Stimulated activated CD4-positive, alpha-beta T cell treated with anti-CD3 and anti-CD28 coated beads, TNF-alpha, amount 100 ng/mL, for 4 hours (primary cell): ENCODE results near the gene BCKDHB.
"Not testable (repeated sequence)": the region's sequence is repeated elsewhere in the genome, so short reads cannot be mapped to it uniquely, and the experiment has no call there.

Source experiments
- DNase-seq, 3 experiments: peaks; one replicate each; pipeline ENCODE4 v3.0.0-alpha.2; 2020; ENCODE audit warnings: low read depth in 3 of 3

BCKDHB gene

DNA sequence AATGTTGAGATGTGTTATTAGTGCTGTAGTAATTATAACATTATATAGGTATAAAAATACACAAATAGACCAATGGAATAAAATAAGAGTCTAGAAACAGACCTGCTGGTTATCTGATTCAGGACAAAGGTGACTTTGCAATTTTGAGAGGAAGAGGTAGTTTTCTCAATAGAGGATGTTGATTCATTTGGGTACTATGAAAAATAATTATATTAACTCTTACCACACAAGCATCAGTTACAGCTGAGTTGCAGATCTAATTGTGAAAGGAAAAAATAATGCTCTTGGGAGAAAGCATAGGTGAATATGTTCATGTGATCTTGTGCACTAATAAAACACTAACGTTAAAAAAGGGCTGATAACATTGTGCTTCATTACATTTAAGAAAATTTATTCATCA is 103.0 kb downstream of the BCKDHB start:
- DNase-seq: no peak

GRCh38 chr6:80210618-80211017 is 104.1 kb downstream of the BCKDHB start:
- DNase-seq: no peak

DNA sequence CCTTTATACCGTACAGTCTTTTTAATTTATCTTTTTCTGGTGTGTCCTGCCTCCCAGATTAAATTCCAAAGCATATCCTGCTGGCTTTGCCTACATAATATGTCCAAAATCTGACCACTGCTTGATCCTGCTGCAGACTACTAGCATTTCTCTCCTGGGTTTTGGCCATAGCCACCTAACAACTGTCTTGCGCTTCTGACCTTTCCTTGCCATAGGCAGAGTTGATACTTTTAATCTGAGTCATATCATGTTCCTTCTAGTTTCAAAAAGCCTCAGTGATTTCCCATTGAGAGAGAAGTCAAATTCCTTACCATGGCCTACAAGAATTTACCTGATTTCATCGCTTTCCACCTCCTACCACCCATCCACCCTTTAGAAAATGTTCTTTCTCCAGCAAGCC is 104.8 kb downstream of the BCKDHB start:
- no peak for DNase-seq

DNA sequence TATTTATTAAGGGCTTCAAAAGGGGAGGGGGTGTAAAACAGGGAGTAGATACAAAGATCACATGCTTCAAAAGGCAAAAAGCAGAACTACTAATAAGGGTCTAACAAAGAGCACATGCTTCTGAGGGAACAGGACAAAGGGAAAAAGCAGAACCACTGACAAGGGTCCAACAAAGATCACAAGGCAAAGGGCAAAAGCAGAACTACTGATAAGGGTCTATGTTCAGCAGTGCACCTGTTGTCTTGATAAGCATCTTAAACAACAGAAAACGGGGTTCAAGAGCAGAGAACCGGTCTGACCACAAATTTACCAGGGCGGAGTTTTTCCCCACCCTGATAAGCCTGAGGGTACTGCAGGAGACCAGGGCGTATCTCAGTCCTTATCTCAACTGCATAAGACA is 105.4 kb downstream of the BCKDHB start:
- DNase-seq: not testable (repeated sequence)

DNA sequence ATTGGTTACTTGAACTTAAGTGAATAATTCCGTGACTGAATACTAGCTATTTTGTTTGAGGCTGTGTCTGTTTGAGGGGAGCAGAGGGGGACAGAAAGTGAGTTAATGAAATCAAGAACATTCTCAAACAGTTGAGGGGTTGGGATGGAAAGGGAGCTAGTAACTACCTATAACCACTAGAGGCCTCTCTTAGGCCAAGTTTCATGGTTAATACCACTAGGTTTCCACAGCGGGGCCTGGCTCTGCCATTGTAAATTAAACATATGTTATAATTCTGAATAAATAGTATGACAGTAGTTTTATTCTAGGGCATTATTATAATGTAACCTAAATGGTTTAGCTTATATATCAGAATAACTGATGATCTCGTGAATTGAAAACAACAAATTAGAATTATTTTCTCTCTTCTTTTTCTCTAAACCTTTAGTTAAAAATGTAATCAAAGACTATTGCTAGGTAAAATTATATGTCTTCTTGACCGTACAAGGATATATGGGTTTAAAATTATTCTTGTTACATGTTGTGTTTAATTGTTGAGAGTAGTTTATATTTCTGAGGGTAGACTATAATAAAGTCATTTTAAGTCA is 108.1 kb downstream of the BCKDHB start:
- DNase-seq: no peak

DNA sequence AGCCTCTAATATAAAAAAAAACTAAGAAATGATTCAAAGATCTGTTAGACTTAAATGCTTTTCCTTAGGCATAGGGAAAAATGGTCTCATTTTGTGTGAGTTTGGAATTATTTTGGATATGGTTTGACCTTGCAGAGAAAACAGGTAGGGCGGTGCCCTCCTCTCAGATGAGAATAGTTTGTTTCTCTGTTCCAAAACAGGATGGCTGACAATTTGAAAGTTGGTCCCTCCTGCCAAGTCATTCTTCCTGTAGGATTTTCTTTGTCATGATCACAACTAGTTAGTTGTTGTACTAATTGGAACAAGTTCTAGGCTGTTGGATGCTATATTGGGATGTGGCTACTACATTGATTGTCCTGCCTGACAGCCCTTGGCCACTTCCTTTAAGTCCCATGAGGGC is 108.6 kb downstream of the BCKDHB start:
- DNase-seq: no peak

DNA sequence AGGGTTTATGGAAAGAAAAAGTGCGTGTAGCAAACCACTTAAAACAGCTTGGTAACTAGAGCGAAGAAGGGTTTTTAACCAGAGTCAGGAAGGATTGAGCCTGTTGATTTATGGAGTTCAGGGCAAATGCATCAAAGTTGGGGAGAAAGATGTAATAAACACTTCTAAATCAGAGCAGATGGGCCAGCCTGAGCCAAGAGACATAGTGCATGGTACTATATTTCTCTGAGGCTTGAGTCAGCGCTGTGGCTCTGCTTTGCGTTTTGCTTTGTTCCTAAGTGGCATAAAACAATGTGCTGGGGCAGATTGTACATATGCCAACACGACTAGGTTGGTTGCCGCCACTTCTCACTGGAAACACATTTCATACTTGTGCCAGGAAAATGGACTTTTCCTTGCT is 111.3 kb downstream of the BCKDHB start:
- no peak for DNase-seq

DNA sequence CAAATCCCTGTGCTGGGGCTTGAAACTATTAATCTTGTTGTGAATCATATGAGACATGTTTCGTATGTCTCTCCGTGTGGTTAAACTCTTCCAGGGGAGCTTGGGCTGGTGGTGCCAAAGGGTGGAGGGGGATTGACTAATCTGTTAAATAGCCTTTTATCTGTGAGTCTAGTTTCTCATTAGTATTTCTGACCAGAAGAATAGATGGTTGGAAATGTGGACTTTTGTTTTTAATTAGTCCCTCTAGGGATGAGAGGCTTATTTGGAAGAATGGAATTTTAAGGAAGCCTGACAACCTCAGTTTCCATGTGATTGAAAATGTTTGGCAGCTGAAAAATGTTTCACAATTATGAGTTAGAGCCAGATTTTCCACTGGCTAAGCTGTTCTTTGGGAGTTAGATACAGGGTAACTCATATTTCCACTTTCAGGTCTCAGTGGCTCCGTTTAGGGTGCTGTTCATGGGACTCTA is 117.3 kb downstream of the BCKDHB start:
- DNase-seq: no peak

DNA sequence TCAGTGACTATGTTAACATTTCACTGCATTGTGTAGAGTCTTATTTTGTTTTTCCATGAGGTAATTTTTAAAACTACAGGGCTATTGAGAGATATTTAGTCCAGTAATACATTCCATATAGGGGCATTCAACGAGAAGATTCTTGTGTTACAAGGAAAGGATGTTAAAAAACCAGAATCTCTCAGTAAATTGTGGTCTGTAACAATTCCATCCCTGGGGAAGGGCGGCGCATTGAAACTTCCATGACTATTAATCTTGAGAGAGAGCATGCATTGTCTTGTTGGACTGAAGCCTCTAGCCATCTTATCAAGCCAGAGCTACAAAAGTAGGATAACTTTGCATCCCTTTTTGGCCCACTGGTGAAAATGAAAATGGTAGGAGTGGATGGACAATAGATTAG is 119.7 kb downstream of the BCKDHB start:
- no peak for DNase-seq

GRCh38 chr6:80226699-80227098 is 120.2 kb downstream of the BCKDHB start:
- DNase-seq: no peak

DNA sequence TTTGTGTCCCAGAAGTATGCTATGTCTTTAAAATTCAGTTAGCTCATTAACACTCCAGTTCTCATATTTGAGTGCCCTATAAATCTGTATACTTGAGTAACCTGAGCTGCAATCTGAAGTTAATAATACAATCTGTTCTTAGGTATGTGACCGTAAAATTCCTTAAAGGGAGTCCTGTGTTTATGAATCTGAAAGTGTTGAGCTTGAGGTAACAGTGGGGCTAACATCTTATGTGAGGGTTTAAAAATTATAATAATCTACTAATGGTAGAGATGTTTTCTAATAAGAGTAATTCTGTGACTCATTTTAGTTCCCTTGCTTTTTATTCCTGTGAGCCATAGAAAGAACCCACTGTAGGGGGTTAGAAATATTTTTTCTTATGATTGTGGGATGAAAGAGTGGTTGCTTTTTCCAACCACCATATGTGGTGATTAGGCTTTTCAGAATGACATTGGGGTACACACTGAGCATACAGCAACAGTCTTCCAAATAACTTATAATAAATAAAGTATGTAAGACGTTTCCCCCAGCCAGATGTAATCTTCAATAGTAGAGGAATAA is 121.2 kb downstream of the BCKDHB start:
- no peak for DNase-seq

GRCh38 chr6:80233262-80233661 is 126.8 kb downstream of the BCKDHB start:
- DNase-seq: no peak

GRCh38 chr6:80233958-80234357 is 127.5 kb downstream of the BCKDHB start:
- DNase-seq: no peak

DNA sequence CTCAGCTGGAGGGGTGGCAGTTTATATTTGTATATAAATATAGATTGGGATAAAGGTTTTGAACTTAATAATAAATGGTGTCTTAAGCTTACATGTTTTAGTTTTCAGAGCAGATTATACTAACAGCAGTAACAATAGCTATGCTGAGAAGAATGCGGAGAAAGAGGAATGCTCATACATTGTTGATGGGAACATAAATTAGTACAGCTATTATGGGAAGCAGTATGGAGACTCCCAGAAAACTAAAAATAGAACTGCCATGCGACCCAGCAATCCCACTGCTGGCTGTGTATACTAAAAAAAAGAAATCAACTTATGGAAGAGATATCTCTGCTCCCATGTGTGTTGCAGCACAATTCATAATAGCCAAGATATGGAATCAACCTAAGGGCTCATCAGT is 127.9 kb downstream of the BCKDHB start:
- DNase-seq: no peak

GRCh38 chr6:80234908-80235307 is 128.4 kb downstream of the BCKDHB start:
- DNase-seq: no peak

DNA sequence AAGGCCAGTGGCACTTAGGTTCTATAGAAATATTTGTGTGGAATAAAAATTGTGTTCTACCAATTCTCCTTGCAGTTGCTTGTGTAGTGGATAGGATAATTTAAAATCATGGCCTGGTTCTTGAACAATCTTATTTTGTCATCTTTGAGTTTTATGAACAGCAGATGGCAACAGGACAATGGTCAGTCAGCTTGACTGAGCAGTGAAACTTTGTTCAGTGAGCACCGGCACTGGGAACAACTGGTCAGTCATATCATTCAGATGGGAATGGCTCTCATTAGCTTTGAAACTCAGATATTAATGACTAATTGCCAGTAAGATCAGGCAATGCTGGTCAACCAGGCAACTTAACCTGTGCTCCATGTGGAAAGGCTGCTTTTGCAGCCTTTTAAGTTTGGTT is 129.2 kb downstream of the BCKDHB start:
- no peak for DNase-seq

- DNase-seq: not testable (repeated sequence)
Observed at GRCh38 chr6:80238754-80239153, 132.3 kb downstream of the BCKDHB start.

GRCh38 chr6:80245043-80245442 is 138.6 kb downstream of the BCKDHB start:
- no peak for DNase-seq

DNA sequence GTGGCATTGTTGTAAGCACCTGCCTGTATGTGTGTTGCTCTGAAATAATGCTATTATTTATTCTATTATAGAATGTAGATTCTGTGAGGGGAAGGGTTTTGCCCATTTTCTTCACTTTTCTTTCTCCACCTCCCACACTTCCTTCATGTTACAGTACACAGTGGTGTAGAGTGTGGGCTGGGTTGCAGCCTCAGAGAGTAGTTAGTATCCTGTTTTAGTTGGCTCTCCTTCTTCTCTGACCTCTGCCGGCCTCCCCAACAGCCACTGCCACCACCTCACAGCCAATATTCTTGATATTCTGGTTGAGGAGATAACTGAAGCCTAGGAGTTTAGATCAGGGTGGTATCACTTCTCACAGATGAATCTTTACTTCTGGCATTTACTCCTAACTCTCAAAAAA is 143.4 kb downstream of the BCKDHB start:
- no peak for DNase-seq

- no peak for DNase-seq
Observed at GRCh38 chr6:80250391-80250997, 144.0 kb downstream of the BCKDHB start.

DNA sequence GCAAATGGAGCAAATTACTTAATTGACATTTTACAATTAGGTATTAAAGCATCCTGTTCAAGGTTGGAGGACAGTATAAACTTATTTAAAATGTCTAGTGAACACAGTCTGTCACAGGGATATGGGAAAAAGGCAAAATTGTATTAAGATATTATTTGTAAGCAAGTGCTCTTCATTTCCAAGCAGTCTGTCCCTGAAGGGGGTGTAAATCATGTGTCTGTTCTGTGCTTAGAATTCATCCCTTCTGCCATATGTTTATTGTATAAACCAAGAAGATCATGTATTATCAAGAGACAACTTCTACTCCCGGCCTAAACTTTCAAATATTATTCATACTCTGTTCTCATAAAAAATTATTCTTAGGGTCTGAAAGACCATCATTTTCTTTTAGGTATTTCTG is 144.8 kb downstream of the BCKDHB start:
- DNase-seq: no peak

DNA sequence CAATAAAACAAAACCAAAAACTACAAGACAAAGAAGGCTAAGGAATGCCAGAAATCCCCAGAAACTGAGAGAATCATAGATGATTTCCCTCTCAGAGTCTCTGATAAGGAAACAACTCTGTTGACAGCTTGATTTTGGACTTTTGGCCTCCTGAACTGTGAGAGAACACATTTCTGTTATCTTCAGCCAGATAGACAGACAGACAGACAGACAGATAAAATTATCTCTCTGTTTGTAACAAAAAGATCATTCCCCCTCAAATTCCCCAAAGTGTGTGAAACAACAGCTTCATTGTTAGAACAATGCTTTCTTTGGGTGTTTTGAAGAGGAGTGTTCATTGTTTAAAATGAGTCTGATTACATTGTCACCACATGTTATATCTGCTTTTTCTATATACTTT is 148.2 kb downstream of the BCKDHB start:
- DNase-seq: no peak

DNA sequence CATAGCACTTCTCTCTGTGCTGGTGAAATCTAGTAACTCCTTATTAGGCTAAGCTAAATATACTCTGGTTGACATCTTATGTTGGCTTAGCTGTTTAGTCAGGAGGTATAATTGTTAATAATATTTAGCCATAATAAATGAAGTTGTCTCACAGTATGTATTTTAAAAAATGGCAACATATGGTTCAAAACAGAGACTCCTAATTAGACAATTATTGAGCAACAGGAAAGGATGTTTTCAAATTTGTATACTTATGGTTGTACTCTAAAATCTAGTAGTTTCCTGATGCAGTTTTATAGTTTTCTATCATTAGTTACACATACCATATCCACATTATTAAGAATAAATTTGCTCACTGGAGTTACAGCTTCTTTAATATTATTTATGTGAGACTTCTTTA is 150.2 kb downstream of the BCKDHB start:
- no peak for DNase-seq

- DNase-seq: no peak
Observed at GRCh38 chr6:80259118-80259517, 152.6 kb downstream of the BCKDHB start.
